Vagina (tissue), 2 donors: ENCODE results near the gene GABBR1. TPM values are rescaled to one million over a fixed set of nuclear protein-coding genes. Genes with fewer than 3 reads are reported as not detected.

Experiments
- DNase-seq, 2 donors: peaks; one replicate each; pipeline ENCODE4 v3.0.0-alpha.2; 2017; ENCODE audit errors: extremely low spot score in 2 of 2
- H3K27ac ChIP-seq: fragments of 200-600 bp; sonication (generic); one replicate; pipeline ENCODE4 v1.5.1; 2019
- H3K27me3 ChIP-seq: fragments of 200-600 bp; sonication (generic); one replicate; pipeline ENCODE4 v1.5.1; 2019
- H3K36me3 ChIP-seq, 2 donors: fragments of 200-600 bp; sonication (generic); one replicate each; pipeline ENCODE4 v1.5.1; 2017 to 2019
- H3K4me1 ChIP-seq: fragments of 200-600 bp; sonication (generic); one replicate; pipeline ENCODE4 v1.5.1; 2019
- H3K4me3 ChIP-seq, 2 donors: fragments of 200-600 bp; sonication (generic); 1 replicate in 1 of 2; 2 replicates in 1 of 2; pipeline ENCODE4 v1.5.1; 2016 to 2019
- H3K9me3 ChIP-seq: fragments of 200-600 bp; sonication (generic); one replicate; pipeline ENCODE4 v1.5.1; 2019
- CTCF ChIP-seq, 3 experiments: fragments of 450-650 bp in 2 of 3; fragments of 200-600 bp in 1 of 3; sonication (generic) in 1 of 3; IDR thresholded peaks; one replicate each; pipeline ENCODE4 v1.5.1; 2017 to 2019; ENCODE audit warnings: antibody characterized with exemption in 3 of 3, mild to moderate bottlenecking in 2 of 3, moderate library complexity in 2 of 3
- POLR2A ChIP-seq, 2 donors: fragments of 450-650 bp; IDR thresholded peaks; one replicate each; pipeline ENCODE4 v1.6.1; 2017; ENCODE audit warnings: antibody characterized with exemption in 2 of 2, mild to moderate bottlenecking in 2 of 2, moderate library complexity in 2 of 2
- POLR2AphosphoS5 ChIP-seq, 2 donors: sonication (generic); formaldehyde crosslinking; IDR thresholded peaks; one replicate each; pipeline ENCODE4 v1.9.0; 2017; ENCODE audit warnings: antibody characterized with exemption in 2 of 2, mild to moderate bottlenecking in 2 of 2, low read depth in 1 of 2; ENCODE audit not compliant: insufficient read depth in 1 of 2
- intact Hi-C: fragments of 100-400 bp; cut with DNase I; formaldehyde crosslinking; loops from one replicate; pipeline ENCODE4 v1.15.1; 2023
- total RNA-seq: library from RNA; depleted of rRNA; stranded (reverse); fragments of >200 nt; gene quantifications from one replicate; pipeline ENCODE4 v1.2.3, GENCODE V29; 2016

GABBR1 gene
- total RNA-seq, 1 donor from 2014 or later: 58.4 TPM

DNA sequence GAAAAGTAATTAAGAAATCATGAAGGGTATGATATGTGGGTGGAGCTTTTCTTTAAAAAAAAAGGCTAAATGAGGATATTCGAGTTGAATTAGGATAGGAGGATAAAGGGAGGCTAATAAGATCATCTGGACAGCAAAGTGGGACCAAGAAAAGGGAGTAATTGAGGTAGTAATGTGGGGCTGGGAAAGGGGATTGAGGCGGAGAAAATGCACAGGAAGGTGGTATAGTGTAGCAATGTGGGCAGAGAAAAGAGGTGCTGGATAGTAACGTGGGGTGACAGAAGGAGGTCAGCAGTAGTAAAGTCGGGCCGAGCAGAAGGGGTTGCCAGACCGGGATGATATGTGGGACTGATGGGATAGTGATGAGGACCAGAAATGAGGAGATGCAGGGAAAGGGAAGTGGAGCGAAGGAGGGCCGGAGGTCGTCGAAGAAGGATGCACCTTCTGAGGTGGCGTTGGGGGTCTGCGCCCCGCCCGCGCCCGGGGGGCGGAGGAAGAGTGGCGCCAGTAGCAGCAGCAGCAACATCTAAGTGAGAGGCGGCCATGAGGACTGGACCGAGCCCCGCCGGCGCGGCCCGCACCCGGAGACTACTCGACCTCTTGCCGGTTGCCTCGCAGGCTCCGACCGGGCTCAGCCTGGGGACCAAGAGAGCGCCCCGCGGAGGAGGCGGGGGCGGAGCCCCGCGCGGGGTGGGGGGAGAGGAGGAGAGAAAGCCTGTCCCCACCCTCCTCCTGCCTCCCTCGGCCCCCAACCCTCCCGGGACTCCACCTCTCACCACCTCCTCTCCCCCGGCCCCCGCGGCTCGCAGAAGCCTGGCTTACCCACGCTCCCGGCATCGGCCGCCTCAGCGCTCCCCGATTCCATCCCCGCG is 887 bp downstream of the GABBR1 start:
- Histone ChIP-seq H3K9me3 (no peaks in the 10 kb centered on the region), H3K27me3 (no peaks in the 10 kb centered on the region), H3K27ac (peak overlapping the region; percentile 78), H3K4me1 (peaks cover 37% of the 10 kb centered on the region), H3K4me3 (peak overlapping the region; percentile 55 to 61), H3K36me3 (no peaks in the 10 kb centered on the region)
- TF ChIP-seq POLR2A (IDR thresholded peaks at IDR 0.05) (peak in 1 of 2 donors; percentile 11), CTCF (IDR thresholded peaks at IDR 0.05) (no peak)
- DNase-seq: no peak
- intact Hi-C loops: no loop called here

DNA sequence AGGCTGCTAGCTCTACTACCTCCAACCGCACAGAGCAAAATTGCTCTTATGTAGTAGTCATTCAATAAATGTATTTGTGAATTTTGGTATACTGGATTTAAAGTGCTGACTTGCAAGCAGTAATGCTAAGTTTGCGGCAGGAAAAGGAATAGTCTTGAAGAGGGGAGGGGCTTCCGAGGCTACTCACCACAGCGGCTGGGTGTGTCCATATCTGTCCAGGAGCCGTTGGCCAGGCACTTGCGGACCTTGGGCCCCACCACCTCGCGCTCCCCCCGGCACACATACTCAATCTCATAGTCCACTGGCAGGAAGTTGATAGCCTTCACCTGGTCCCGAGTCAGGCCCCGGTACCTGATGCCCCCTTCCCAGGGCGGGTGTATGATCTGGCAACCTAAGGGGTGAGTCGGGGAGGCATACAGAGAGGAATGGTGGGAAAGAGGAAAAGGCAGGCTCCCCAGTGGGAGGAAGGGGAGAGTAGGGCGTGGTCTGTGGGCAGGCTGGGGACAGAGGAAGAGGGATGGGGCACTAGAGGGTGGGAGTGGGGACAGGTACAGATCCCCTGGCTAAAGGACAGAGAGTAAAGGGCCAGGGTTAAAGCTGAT is 1.7 kb downstream of the GABBR1 start:
- Histone ChIP-seq H3K4me1 (peaks cover 40% of the 10 kb centered on the region), H3K4me3 (peak overlapping the region; percentile 55 to 61), H3K27me3 (no peaks in the 10 kb centered on the region), H3K27ac (no peak overlapping the region), H3K9me3 (no peaks in the 10 kb centered on the region), H3K36me3 (no peaks in the 10 kb centered on the region)
- no peak for TF ChIP-seq CTCF (IDR thresholded peaks at IDR 0.05)
- TF ChIP-seq POLR2A (IDR thresholded peaks at IDR 0.05): no peak
- no peak for TF ChIP-seq POLR2AphosphoS5 (IDR thresholded peaks at IDR 0.05; ENCODE audit: insufficient read depth in 1 of 2, low read depth in 1 of 2)
- DNase-seq: no peak
- intact Hi-C loops: no loop called here

- Histone ChIP-seq H3K9me3 (no peaks in the 10 kb centered on the region), H3K36me3 (no peaks in the 10 kb centered on the region), H3K27ac (no peak overlapping the region), H3K27me3 (no peaks in the 10 kb centered on the region), H3K4me1 (peaks cover 40% of the 10 kb centered on the region), H3K4me3 (no peak overlapping the region)
- no peak for TF ChIP-seq CTCF (IDR thresholded peaks at IDR 0.05)
- TF ChIP-seq POLR2A (IDR thresholded peaks at IDR 0.05): no peak
- TF ChIP-seq POLR2AphosphoS5 (IDR thresholded peaks at IDR 0.05; ENCODE audit: insufficient read depth in 1 of 2, low read depth in 1 of 2): no peak
- intact Hi-C loops: no loop called here
- no peak for DNase-seq
Measured at GRCh38 chr6:29630315-29630714, 2.7 kb downstream of the GABBR1 start.

GRCh38 chr6:29629571-29629970 is 3.4 kb downstream of the GABBR1 start:
- no peaks in the 10 kb centered on the region for H3K9me3 ChIP-seq
- H3K4me3 ChIP-seq: no peak overlapping the region
- H3K27me3 ChIP-seq: no peaks in the 10 kb centered on the region
- no peaks in the 10 kb centered on the region for H3K36me3 ChIP-seq
- H3K4me1 ChIP-seq: peaks cover 40% of the 10 kb centered on the region
- intact Hi-C loops: no loop called here
- H3K27ac ChIP-seq: no peak overlapping the region
- no peak for DNase-seq
- TF ChIP-seq POLR2A (IDR thresholded peaks at IDR 0.05): no peak
- no peak for TF ChIP-seq POLR2AphosphoS5 (IDR thresholded peaks at IDR 0.05; ENCODE audit: insufficient read depth in 1 of 2, low read depth in 1 of 2)
- TF ChIP-seq CTCF (IDR thresholded peaks at IDR 0.05): no peak
